Heart left ventricle (tissue), 16 donors: ENCODE results near the gene SSU72. TPM values are rescaled to one million over a fixed set of nuclear protein-coding genes. Genes with fewer than 3 reads are reported as not detected.
"Not testable (repeated sequence)": the region's sequence is repeated elsewhere in the genome, so short reads cannot be mapped to it uniquely, and the experiment has no call there.

Experiments used
- ATAC-seq, 4 donors: fragments of 200-7000 bp; cut with Tn5 transposase; one replicate each; pipeline ENCODE4 v1.9.1; 2020 to 2022; ENCODE audit warnings: moderate library complexity in 4 of 4, mild to moderate bottlenecking in 3 of 4, moderate number of reproducible peaks in 1 of 4
- DNase-seq, 5 donors: peaks; one replicate each; pipeline ENCODE4 v3.0.0-alpha.2; 2020
- H3K27ac ChIP-seq, 12 donors: fragments of 200-600 bp; sonication (generic) in 4 of 12; one replicate each; pipeline versions ENCODE4 v1.5.0 to v1.8.0; 2016 to 2022; ENCODE audit warnings: mild to moderate bottlenecking in 2 of 12
- H3K27me3 ChIP-seq, 9 donors: fragments of 200-600 bp; sonication (generic) in 2 of 9; one replicate each; pipeline versions ENCODE4 v1.5.1 to v1.8.0; 2016 to 2022; ENCODE audit warnings: mild to moderate bottlenecking in 3 of 9
- H3K36me3 ChIP-seq, 9 donors: fragments of 200-600 bp; sonication (generic) in 2 of 9; one replicate each; pipeline versions ENCODE4 v1.5.0 to v1.8.0; 2018 to 2022; ENCODE audit warnings: mild to moderate bottlenecking in 2 of 9
- H3K4me1 ChIP-seq, 12 donors: fragments of 200-600 bp; sonication (generic) in 4 of 12; one replicate each; pipeline versions ENCODE4 v1.5.0 to v1.8.0; 2016 to 2022; ENCODE audit warnings: mild to moderate bottlenecking in 3 of 12
- H3K4me3 ChIP-seq, 12 donors: fragments of 200-600 bp; sonication (generic) in 4 of 12; one replicate each; pipeline versions ENCODE4 v1.5.0 to v1.8.0; 2017 to 2022; ENCODE audit warnings: mild to moderate bottlenecking in 9 of 12, moderate library complexity in 4 of 12
- H3K9me3 ChIP-seq, 12 donors: fragments of 200-600 bp; sonication (generic) in 4 of 12; one replicate each; pipeline versions ENCODE4 v1.5.0 to v1.8.0; 2016 to 2022; ENCODE audit warnings: mild to moderate bottlenecking in 1 of 12
- CTCF ChIP-seq, 12 donors: fragments of 200-600 bp; sonication (generic) in 4 of 12; IDR thresholded peaks; one replicate each; pipeline versions ENCODE4 v1.5.0 to v1.8.0; 2018 to 2022; ENCODE audit warnings: antibody characterized with exemption in 12 of 12, mild to moderate bottlenecking in 5 of 12
- POLR2A ChIP-seq, 2 donors: fragments of 450-650 bp; IDR thresholded peaks; one replicate each; pipeline ENCODE4 v1.6.1; 2017; ENCODE audit warnings: antibody characterized with exemption in 2 of 2, mild to moderate bottlenecking in 2 of 2, moderate library complexity in 2 of 2
- WGBS, 4 donors: extraction: QIAGEN DNeasy Blood & Tissue Kit in 2 of 4; methylation state at CpG; one replicate each; pipeline versions ENCODE4 v1.1.5 to v1.1.7; 2013 to 2018; 5-methylcytosine and 5-hydroxymethylcytosine counted together
- intact Hi-C, 10 donors: fragments of 100-400 bp; cut with DNase I; formaldehyde crosslinking; loops; one replicate each; pipeline versions ENCODE4 v1.11.1 to v1.14.2; 2022
- polyA plus RNA-seq, 2 donors: library from polyadenylated mRNA; stranded (reverse); fragments of 200-250 nt; gene quantifications; one replicate each; pipeline ENCODE4 v1.2.3, GENCODE V29; 2013
- total RNA-seq, 9 donors: library from RNA; depleted of rRNA in 2 of 9; stranded (reverse); fragments of >200 nt in 2 of 9; fragmentation: NEBNext Ultra II Directional in 3 of 9; extraction: Animal tissue kit (Norgen Biotek cat#: 25700) in 3 of 9; gene quantifications; one replicate each; pipeline versions ENCODE4 v1.1.0 to v1.2.4, GENCODE V29; 2016 to 2023
- donor health status: ischemic (EF 13 %, LVEDD 7.1; RV severe dilation, severe dysfunction).
- donor health status: healthy with polysubstance abuse.
- donor health status: DM: no; HTN: yes; CAD: no.
- donor health status: DM: no; HTN: no; CAD: no.
- donor health status: ischemic (EF 25% LVEDD 6.9; RV normal size, moderate dysfunction).
- donor health status: ischemic (EF 25% LVEDD 5.7; RV mildly dilated, moderate dysfunction).
- donor health status: healthy.
- donor health status: DM: yes; HTN: yes; CAD: no.
- donor health status: ischemic (EF 35%, LVEDD 5.7; RV mildly dilated, moderate dysfunction).
- donor health status: nonischemic (EF 11% LVEDD 7.7; RV severe dilation, severe dysfunction).
- donor health status: DM: yes; HTN: yes; CAD: no.
- donor health status: PGD.
- donor health status: ischemic (EF 29% LVEDD 5.4; RV normal size, mild dysfunction).
- donor health status: nonischemic (EF 23%, LVEDD 6.1; RV moderate dilation, normal function).

The SSU72 gene
- total and polyA plus RNA-seq, 11 donors, result 76.3 to 160 (median 111) TPM

DNA sequence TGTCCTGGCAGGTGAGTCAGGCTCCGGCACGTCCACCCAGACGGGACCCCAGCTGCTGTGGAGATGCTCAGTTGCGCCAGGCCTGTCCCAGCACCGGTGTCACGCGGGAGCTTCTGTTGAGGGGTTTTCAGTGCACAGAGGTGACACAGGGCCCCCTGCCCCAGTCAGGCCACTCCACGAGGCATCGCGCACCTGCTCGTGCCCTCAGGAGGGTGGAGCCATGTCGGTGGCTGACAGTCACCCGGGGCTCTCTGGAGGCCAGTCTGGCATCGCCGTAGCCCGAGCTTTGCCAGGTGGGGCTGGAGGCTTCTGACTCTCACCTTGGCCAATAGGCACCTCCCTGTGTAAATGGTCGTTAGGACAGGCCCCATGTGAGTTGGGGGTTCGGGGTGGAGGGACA, 45.3 kb downstream of the SSU72 start:
- Histone ChIP-seq H3K36me3 (peaks cover 0 to 45% (median 24%) of the 10 kb centered on the region in 9 donors), H3K27me3 (no peaks in the 10 kb centered on the region), H3K4me1 (peaks cover 0 to 7% (median 0%) of the 10 kb centered on the region in 12 donors), H3K4me3 (no peak overlapping the region), H3K27ac (no peak overlapping the region), H3K9me3 (peaks cover 0 to 17% (median 5%) of the 10 kb centered on the region in 12 donors)
- TF ChIP-seq POLR2A (IDR thresholded peaks at IDR 0.05) (no peak), CTCF (IDR thresholded peaks at IDR 0.05) (no peak)
- DNase-seq (no peak), ATAC-seq (no peak)
- WGBS, 4 donors, result 90 to 100% (median 94%) methylated on average over 2 to 18 of the region's 18 CpGs
- intact Hi-C loops, result no loop called here

GRCh38 chr1:1528301-1529267, 46.1 kb downstream of the SSU72 start:
- peaks cover 0 to 4% (median 0%) of the 10 kb centered on the region in 12 donors for H3K4me1 ChIP-seq
- no peak for DNase-seq
- intact Hi-C loops, result no loop called here
- peak in 1 of 4 donors; percentile 52 for ATAC-seq
- H3K27me3 ChIP-seq, result no peaks in the 10 kb centered on the region
- H3K9me3 ChIP-seq, result peaks cover 0 to 17% (median 5%) of the 10 kb centered on the region in 12 donors
- TF ChIP-seq POLR2A (IDR thresholded peaks at IDR 0.05) (no peak), CTCF (IDR thresholded peaks at IDR 0.05) (no peak)
- H3K27ac ChIP-seq, result no peak overlapping the region
- H3K36me3 ChIP-seq, result peaks cover 0 to 47% (median 25%) of the 10 kb centered on the region in 9 donors
- H3K4me3 ChIP-seq, result no peak overlapping the region
- 81 to 90% (median 86%) methylated on average over 25 to 37 of the region's 37 CpGs for WGBS, 4 donors

DNA sequence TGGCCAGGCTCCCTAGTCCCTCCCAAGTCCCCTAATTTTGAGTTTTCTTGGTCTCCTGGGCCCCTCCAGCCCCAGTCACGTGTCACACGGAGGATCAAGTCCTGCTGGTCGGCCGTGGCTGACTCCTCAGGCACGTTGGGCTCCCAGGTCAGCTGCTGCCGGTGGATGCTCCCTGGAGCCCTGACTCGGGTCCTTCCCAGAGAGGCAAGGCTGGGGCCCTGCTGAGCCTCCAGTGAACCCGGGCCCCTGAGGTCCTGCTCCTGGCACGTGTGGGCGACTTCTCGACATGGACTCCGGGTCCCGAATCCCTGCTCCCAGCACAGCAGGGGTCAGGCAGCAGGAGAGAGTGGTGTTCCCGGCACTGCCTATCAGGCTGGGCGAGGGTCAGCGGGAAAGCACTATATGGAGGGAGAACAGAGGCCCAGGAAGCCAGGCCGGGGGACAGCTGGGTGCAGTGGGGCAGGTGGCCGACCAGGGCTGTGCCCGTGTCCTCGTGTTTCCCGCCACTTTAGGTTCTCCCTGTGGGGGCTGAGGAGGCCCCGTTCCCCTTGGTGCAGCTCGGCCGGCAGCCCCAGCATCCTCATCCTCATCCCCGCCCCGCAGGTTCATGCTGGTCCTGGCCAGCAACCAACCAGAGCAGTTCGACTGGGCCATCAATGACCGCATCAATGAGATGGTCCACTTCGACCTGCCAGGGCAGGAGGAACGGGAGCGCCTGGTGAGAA, 47.4 kb downstream of the SSU72 start:
- intact Hi-C loops, result no loop called here
- peaks cover 0 to 14% (median 5%) of the 10 kb centered on the region in 12 donors for H3K9me3 ChIP-seq
- no peak overlapping the region for H3K4me3 ChIP-seq
- WGBS, 4 donors, result 94 to 95% (median 94%) methylated on average over 16 to 31 of the region's 31 CpGs
- no peak overlapping the region for H3K27ac ChIP-seq
- TF ChIP-seq POLR2A (IDR thresholded peaks at IDR 0.05) (no peak), CTCF (IDR thresholded peaks at IDR 0.05) (no peak)
- peaks cover 0 to 52% (median 28%) of the 10 kb centered on the region in 9 donors for H3K36me3 ChIP-seq
- ATAC-seq (no peak), DNase-seq (no peak)
- no peaks in the 10 kb centered on the region for H3K27me3 ChIP-seq
- no peaks in the 10 kb centered on the region for H3K4me1 ChIP-seq

DNA sequence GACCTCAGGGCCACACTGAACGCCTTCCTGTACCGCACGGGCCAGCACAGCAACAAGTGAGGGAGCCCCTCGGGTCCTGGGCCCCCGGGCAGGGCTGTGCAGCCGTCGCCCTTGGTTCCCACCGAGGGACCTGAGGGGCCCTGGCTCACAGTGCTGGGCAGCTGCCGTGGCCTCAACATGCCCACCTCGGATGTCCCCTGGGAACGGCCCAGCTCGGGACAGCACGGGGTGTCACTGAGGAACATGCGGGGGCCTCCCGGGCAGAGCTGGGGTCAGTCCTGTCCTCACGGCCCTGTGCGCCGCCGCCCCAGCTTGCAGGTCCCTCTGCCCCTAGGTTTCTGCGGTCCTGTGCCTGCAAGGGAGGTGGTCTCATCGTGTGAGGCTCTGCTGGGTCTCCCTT, 48.2 kb downstream of the SSU72 start:
- DNase-seq, H3K27ac ChIP-seq, H3K4me3 ChIP-seq, intact Hi-C loops, H3K9me3 ChIP-seq, H3K27me3 ChIP-seq, H3K4me1 ChIP-seq: not testable (repeated sequence)
- 92 to 93% methylated on average over 17 of the region's 21 CpGs; no CpG with 5 or more reads in 2 of the 4 donors for WGBS, 4 donors
- peak in 1 of 4 donors; percentile 5 for ATAC-seq
- H3K36me3 ChIP-seq, result peaks cover 0 to 60% (median 36%) of the 10 kb centered on the region in 9 donors

- peaks cover 0 to 70% (median 51%) of the 10 kb centered on the region in 9 donors for H3K36me3 ChIP-seq
- H3K9me3 ChIP-seq, intact Hi-C loops, H3K27me3 ChIP-seq, H3K4me1 ChIP-seq, H3K4me3 ChIP-seq, ATAC-seq, DNase-seq, H3K27ac ChIP-seq: not testable (repeated sequence)
- WGBS, 4 donors, result 94 to 97% (median 95%) methylated on average over 20 to 27 of the region's 30 CpGs
Observed at GRCh38 chr1:1524750-1525383, 49.8 kb downstream of the SSU72 start.

DNA sequence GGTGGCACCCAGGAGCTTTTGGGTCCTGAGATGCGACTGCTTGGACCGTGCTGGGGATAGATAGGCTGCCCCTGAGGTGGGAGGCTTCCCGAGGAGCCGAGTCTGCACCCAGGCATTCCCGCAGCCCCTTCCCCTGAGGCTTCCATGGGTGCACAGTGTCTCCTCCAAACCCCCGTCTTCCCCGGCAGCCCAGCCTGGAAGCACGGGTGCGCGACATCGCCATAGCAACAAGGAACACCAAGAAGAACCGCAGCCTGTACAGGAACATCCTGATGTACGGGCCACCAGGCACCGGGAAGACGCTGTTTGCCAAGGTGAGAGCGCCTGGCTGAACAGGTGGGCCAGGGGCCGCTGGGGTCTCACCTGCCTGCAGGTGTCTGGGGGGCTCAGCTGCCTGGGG, 51.0 kb downstream of the SSU72 start:
- H3K9me3 ChIP-seq, H3K27ac ChIP-seq, intact Hi-C loops, H3K27me3 ChIP-seq, H3K4me3 ChIP-seq, DNase-seq, H3K4me1 ChIP-seq, ATAC-seq: not testable (repeated sequence)
- WGBS, 4 donors, result 91 to 97% (median 94%) methylated on average over 6 to 17 of the region's 17 CpGs
- H3K36me3 ChIP-seq, result peaks cover 0 to 63% (median 45%) of the 10 kb centered on the region in 9 donors

DNA sequence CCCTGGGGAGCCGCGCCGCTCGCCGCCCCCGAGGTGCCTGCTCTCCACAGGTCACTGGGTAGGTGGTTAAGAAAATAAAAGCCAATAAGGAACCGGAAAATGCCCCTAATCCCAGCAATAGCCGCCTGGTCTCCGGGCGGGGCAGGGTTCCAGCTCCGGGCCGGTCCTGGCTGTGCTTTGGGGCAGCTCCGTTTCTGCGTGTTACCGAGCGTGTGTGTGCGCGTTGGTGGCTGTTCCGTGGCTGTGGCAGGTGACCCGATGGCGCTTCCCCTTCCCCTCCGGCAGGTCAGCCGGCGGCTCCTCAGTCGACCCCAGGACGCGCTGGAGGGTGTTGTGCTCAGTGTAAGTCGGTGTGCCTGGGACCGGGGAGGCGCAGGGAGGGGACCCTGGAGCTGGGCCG, 51.4 kb downstream of the SSU72 start:
- 94 to 98% (median 97%) methylated on average over 25 to 31 of the region's 31 CpGs for WGBS, 4 donors
- peaks cover 0 to 62% (median 40%) of the 10 kb centered on the region in 9 donors for H3K36me3 ChIP-seq
- H3K4me3 ChIP-seq, result not testable (repeated sequence)

More for the DNA sequence above, 51.4 kb downstream of the SSU72 start:
- ATAC-seq, H3K27me3 ChIP-seq, H3K9me3 ChIP-seq, H3K27ac ChIP-seq, H3K4me1 ChIP-seq, DNase-seq, intact Hi-C loops: not testable (repeated sequence)
